Measurements from ENCODE around the gene DIP2B.

The DIP2B gene

DNA sequence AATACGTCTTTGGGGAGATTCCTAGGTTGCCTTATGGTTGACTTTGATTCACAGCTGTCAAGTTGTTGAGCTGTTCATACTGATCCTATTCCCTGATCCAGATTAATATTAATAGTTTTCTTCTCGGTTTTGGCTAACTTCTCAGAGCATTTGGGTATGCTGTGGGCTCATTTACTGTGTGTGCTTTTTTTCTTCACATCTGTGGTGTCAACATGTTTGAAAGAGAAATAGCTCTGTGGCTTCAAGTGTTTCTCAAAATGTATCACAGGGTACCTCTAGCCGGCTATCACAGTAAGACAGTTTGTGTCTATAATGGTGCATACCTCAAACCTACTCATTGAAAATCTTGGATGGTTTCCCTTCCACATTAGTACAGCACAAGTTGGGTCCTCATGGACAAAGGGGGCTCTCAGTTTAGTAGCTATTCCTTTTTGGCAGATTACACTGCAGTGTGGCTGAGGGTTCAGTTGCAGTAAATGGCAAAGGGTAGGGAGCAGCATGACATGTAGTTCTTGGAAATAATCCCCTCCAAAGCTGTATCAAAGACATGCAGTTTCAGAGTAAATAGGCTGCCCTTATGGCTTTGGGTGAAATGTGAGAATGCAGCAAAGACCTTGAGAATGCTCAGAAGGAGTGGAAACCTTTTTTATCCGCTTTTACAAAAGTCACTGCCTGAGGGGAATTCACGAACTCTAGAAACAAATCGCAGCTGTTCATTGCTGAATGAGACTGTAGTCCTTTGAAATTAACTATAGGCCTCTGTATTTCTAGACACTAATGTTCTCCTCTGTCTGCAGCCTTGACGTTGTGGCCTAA is 156.7 kb downstream of the DIP2B start:
- Histone ChIP-seq H3K4me3 (ENCODE audit: low read depth, low read length) (no peak overlapping the region), H3K4me1 (no peaks in the 10 kb centered on the region), H3K27me3 (no peaks in the 10 kb centered on the region), H3K9me3 (no peaks in the 10 kb centered on the region), H3K36me3 (no peaks in the 10 kb centered on the region; the same call in 1 of the 2 replicates)
- DNase-seq: no peak
- TF ChIP-seq, protein P1, sequence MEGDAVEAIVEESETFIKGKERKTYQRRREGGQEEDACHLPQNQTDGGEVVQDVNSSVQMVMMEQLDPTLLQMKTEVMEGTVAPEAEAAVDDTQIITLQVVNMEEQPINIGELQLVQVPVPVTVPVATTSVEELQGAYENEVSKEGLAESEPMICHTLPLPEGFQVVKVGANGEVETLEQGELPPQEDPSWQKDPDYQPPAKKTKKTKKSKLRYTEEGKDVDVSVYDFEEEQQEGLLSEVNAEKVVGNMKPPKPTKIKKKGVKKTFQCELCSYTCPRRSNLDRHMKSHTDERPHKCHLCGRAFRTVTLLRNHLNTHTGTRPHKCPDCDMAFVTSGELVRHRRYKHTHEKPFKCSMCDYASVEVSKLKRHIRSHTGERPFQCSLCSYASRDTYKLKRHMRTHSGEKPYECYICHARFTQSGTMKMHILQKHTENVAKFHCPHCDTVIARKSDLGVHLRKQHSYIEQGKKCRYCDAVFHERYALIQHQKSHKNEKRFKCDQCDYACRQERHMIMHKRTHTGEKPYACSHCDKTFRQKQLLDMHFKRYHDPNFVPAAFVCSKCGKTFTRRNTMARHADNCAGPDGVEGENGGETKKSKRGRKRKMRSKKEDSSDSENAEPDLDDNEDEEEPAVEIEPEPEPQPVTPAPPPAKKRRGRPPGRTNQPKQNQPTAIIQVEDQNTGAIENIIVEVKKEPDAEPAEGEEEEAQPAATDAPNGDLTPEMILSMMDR (IDR thresholded peaks at IDR 0.05; ENCODE audit: low read depth, low read length): no peak

DNA sequence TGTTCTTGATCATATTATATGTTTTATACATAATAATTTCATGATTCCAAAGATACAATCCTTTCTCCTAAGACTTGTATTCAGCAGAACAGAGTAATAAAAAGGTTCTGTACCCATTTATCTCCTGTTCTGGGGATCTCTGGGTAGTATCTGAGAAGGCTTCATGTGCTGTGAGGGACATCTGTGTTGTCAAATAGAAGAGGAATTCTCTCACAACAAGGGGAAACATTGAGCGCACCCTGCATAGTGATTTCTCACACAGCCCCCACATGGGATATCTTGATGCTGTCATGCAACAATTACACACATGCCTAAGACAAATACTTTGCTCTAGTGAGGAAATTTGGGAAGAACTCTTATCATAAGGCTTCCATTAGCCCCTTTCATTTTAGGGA is 157.3 kb downstream of the DIP2B start:
- no peak for DNase-seq
- H3K4me3 ChIP-seq (ENCODE audit: low read depth, low read length): no peak overlapping the region
- TF ChIP-seq, protein P1 (IDR thresholded peaks at IDR 0.05; ENCODE audit: low read depth, low read length): no peak
- no peaks in the 10 kb centered on the region; the same call in 1 of the 2 replicates for H3K36me3 ChIP-seq
- no peaks in the 10 kb centered on the region for H3K4me1 ChIP-seq
- H3K27me3 ChIP-seq: no peaks in the 10 kb centered on the region
- no peaks in the 10 kb centered on the region for H3K9me3 ChIP-seq

DNA sequence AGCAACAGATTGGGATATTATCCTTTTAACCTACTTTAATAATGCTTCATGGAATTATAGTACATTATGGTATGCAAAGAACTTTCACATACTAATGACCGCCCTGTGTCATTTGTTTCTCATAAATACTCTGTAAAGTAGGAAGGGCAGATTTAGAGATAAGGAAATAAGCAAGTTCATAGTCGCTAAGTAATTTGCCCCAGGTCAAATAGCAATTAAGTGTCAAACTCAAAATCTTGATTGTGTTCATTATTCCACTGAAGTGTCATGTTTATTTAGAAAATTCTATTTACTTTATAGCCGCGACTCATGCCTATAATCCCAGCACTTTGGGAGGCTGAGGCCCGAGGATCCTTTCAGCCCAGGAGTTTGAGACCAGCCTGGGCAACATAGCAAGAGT is 160.4 kb downstream of the DIP2B start:
- Histone ChIP-seq H3K4me1 (no peaks in the 10 kb centered on the region), H3K9me3 (no peaks in the 10 kb centered on the region), H3K27me3 (no peaks in the 10 kb centered on the region), H3K36me3 (no peaks in the 10 kb centered on the region; the same call in 1 of the 2 replicates), H3K4me3 (ENCODE audit: low read depth, low read length) (no peak overlapping the region)
- DNase-seq: no peak
- TF ChIP-seq, protein P1 (IDR thresholded peaks at IDR 0.05; ENCODE audit: low read depth, low read length): no peak

DNA sequence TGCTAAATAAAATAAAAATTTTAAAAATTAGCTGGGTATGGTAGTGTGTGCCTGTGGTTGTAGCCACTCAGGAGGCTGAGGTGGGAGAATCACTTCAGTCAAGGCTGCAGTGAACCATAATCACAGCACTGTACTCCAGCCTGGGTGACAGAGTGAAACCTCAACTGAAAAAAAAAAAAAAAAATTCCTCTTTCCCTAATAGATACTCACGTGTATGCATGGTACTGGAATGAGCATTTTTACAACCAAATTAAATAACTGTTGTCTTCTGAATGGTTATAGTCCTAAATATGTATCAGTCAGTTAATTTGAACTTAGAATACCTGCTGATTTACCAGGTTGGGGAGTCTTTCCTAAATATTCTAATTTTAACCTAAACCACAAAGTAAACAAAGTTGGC is 160.8 kb downstream of the DIP2B start:
- no peak for DNase-seq
- no peaks in the 10 kb centered on the region for H3K27me3 ChIP-seq
- no peaks in the 10 kb centered on the region; the same call in 1 of the 2 replicates for H3K36me3 ChIP-seq
- H3K9me3 ChIP-seq: no peaks in the 10 kb centered on the region
- TF ChIP-seq, protein P1 (IDR thresholded peaks at IDR 0.05; ENCODE audit: low read depth, low read length): no peak
- no peak overlapping the region for H3K4me3 ChIP-seq (ENCODE audit: low read depth, low read length)
- H3K4me1 ChIP-seq: no peaks in the 10 kb centered on the region

DNA sequence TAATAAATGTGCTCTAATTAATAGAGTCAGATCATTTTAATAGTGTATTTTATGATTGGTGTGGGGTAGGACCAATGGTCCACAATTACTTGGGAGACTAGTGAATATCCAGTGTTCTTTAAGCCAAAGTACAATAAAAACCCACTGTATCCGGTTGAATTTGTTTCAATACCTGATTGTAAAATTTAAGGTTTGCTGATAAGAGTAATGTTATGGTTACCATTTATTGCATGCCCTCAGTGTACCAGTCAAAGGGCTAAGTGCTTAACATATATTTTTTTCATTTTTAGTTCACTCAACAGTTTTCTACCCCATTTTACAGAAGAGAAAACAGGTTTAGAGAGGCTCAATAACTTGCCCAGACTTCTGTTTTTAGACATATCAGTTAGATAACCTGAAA is 161.2 kb downstream of the DIP2B start:
- DNase-seq: no peak
- Histone ChIP-seq H3K9me3 (no peaks in the 10 kb centered on the region), H3K4me1 (no peaks in the 10 kb centered on the region), H3K36me3 (no peaks in the 10 kb centered on the region; the same call in 1 of the 2 replicates), H3K4me3 (ENCODE audit: low read depth, low read length) (no peak overlapping the region), H3K27me3 (no peaks in the 10 kb centered on the region)
- TF ChIP-seq, protein P1 (IDR thresholded peaks at IDR 0.05; ENCODE audit: low read depth, low read length): no peak

DNA sequence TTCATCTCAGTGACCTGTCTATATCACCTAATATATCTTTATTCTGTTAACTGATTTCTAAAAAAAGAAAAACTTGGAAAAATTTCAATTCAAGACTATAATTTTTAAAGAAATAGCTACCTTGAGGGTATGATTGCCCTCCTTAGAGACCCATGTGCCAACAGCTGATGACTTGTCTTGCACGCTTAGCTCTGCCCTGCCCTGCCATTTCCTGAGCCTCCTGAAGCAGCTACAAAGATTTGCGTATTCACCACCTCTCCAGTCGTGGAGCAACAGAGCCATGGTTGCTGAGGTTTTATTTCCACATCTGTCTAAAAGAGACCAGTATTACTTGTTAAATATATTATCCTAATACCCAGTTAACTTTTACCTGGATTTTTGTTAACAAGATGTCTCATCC is 167.4 kb downstream of the DIP2B start:
- Histone ChIP-seq H3K4me3 (ENCODE audit: low read depth, low read length) (no peak overlapping the region), H3K36me3 (peaks cover 24% of the 10 kb centered on the region), H3K9me3 (no peaks in the 10 kb centered on the region), H3K4me1 (no peaks in the 10 kb centered on the region), H3K27me3 (no peaks in the 10 kb centered on the region)
- no peak for DNase-seq
- TF ChIP-seq, protein P1 (IDR thresholded peaks at IDR 0.05; ENCODE audit: low read depth, low read length): no peak

Data from BE2C (cell line).